Inflammatory macrophage treated with lipopolysaccharide for 4 hours (primary cell): ENCODE results near the gene WDFY3.
"Not testable (repeated sequence)": the region's sequence is repeated elsewhere in the genome, so short reads cannot be mapped to it uniquely, and the experiment has no call there.

Experiments
- DNase-seq: peaks from one replicate; pipeline ENCODE4 v3.0.0-alpha.2; 2020

WDFY3 gene

DNA sequence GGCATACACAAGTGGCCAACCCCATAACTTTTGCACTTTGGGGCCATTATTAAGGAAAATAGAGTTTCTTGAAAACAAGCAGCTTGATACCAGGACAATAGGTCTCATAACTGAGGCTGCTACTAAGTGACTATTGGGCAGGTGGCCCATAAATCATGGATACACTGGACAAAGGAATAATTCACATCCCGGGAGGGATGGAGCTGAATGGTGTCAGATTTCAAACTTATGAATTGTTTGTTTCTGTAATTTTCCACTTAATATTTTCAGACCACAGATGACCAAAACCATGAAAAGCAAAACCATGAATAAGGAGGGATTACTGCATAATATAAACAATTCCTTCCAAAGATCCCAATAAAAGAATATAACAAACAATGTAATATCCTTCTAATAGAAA, 114.4 kb downstream of the WDFY3 start:
- no peak for DNase-seq

DNA sequence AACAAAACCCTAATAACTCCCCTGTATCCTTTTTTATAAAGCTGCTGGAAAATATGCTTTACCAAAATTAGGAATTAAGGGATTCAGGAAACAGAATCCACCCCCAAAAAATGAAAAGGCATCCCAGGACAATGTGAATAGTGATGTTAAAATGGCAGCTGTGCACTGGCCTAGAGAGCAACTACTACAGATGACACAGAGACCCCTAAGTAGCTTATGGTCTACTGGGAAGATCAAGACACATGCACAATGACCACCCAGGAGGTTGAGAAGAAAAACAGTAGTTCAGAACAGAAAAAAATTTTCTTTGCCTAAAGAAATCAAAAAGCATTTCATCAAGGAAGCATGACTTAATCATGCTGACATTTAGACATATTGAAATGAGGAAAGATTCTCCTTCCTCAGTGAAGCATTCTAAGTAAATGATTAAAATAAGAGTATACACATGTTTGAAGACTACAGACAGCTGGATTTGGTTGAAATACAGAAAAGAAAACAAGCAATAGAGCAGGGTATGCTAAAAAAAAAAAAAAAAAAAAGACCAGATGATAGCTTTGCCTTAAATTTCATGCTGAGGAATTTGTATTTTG, 117.3 kb downstream of the WDFY3 start:
- peak; percentile 25 for DNase-seq

DNA sequence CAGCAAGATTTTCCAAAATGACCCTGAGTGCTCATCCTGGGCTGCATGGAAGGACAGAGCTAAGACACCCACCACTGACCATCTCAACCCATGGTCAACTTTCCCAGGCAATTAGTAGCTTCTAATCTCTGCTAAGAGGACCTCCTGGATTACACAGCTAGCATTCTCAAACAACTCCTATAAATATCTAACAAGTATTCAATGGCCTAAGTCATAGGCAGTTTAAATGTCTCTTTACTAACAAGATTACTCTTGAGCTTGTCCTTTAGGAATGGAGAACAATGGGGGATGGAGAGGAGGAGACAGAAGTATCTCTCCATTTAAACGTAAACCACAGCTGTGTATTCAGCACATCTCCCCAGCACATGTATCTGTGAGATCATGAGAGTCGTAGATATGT, 118.1 kb downstream of the WDFY3 start:
- DNase-seq = no peak

DNA sequence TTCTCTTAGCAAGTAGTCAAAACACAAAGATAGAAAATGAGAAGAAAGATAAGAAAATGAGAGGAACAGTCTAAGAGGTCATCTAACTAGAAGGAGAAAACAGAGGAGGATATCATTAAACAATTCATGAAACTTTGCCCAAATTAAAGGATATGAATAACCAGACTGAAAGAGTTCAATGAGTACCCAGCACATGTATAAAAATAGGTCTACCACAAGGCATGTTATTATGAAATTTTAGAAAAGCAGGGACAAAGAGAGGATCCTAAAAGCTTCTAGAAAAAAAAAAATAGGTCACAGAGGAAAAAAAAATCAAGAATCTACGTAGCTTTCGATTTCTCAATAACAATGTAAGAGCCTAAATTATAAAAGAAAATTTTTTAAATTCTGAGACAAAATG, 118.5 kb downstream of the WDFY3 start:
- no peak for DNase-seq

DNA sequence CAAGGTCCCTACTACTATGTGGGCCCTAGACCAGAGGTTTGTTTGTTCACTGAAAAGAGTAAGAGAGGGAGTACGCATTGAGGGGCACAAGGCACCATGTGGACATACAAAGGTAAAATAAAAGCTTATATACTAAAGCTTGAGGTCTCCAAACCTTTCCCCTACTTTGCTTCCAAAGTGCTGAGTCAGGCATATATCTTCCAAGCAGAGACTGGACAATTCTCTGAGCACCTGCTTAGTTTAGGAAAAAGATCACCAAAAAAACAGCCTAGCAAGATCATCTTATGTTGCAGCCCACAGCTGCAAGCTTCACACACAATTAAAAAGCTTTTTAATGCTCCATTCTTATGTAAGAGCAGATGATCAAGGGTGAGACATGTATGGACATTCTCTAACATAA, 119.5 kb downstream of the WDFY3 start:
- DNase-seq = no peak

DNA sequence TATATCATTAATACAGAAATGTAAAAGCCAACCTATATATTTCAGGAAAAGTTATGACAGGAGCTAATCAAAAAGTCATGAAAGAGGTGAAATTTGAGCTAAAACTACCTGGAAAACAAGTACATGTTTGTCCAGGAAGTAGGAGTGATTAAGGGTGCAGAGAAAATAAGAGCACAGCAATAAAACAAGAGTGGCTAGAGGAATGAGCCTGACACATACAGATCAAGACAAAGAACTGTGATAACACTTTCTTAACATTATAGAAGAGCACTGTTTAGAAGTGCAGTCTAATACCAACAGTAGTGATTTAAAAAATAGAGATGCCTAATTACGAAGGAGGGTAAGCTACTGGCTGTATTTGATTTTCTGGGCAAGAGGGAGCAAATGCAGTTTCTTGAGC, 125.1 kb downstream of the WDFY3 start:
- DNase-seq = no peak

DNA sequence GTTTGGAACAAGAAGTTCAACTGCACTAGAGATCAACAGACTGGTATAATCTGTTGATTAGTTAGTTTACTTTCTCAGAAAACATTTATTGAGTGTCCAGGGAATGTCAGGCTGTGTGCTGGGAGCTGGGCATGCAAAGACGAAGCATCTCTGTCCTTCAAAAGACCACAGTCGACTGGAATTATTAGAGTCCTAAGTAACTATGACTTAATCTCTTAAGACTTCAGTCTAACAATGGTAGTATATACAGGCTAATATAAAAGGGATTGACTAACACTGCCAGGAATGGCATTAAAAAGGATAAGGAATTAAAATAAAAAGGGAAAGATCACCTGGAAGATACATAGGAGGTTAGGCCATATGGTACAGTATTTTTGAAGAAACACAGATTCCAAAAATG, 128.7 kb downstream of the WDFY3 start:
- DNase-seq = no peak

DNA sequence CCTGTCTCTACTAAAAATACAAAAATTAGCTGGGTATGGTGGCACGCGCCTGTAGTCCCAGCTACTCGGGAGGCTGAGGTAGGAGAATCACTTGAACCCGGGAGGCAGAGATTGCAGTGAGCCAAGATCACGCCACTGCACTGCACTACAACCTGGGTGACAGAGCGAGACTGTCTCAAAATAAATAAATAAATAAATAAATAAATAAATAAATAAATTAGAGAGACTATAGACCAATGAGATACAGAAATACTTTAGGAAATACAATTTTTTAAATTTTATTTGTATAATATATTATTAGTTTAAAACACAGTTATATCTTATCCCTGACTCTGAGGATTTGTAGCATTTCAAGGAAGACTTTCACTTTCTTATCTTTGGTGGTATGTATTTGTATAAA, 136.9 kb downstream of the WDFY3 start:
- not testable (repeated sequence) for DNase-seq

DNA sequence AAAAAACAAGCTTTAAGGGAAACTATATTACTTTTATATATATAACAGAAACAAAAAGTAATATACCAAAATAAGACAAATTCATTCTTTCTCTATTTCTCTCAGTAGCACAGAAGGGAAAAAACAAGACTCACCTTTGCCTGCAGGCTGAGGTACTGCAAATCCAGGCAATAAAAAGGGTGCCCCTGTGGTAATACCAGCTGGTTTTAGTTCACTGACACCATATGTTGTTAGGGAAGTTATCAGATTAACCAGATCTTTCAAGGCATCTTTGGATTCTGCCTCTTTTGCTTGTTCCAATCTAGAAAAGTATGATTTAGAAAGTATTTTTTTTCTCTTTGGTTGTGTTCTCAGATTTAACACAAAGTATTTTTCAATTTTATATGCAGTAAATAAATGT, 139.8 kb downstream of the WDFY3 start:
- no peak for DNase-seq

DNA sequence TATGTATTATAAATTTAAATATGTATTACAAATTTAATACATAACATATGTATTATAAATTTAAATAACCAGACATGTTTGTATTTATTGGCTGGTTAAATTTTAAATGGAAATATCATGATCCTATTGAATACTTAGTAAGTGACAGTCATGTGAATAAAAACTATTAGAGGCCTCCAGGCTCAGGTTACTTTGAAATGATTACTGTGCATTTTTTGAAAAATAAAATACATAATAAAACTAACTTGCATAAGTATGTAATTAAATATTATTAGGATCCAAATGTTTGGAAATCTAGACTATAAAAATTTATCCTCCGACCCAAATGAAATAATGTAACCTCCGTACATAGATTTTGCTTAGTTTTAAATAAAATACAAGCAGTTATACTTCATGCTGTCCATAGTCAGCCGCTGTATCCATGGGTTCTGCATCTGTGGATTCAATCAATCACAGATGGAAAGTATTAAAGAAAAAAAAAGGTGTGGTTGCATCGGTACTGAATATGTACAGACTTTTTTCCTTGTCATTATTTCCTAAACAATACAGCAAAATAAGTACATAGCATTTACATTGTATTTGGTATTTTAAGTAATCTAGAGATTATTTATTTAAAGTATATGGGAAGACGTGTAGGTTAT, 140.7 kb downstream of the WDFY3 start:
- no peak for DNase-seq

DNA sequence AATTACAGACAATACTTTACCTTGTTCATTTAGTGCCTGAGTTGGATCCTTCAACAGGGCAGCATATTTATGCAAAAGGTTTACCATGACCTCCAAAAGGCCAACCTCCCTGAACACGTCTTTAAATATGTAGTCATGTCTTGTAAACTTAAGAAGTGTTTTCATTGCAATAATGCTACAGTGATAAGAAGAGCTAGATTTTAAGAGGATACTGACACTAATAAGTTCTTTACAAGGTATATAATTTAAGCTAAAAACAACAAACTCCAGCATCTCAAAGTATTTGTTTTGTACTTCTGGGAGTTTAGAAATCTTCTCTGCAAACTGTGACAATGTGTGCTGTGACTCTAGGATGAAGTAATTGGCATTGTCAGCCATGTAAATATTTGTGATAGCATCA, 145.4 kb downstream of the WDFY3 start:
- DNase-seq = no peak

DNA sequence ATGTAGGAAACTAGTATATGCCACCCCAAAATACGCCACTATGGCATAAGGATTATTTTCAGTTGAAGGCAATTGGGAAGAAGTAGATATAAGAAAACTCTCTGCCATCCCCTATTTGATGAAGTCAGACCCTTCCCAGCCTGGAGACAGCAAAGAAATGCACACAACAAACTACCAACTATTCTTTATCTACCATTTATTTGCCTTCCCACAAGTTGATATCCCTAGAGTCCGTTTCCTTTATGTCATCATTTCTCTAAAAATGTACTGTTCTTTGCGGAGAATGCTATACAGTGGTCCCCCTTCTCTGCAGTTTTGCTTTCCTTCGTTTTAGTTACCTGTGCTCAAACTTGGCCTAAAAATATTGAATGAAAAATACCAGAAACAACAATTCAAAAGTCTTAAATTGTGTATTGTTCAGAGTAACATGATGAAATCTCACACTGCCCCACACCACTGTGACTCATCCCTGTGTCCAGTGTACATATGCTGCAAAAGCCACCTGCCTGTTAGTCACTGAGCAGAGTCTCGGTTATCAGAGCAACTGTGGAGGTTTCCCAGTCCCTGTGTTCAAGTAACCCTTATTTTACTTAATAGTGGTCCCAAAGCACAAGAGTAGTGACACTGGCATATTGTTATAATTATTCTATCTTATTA, 152.3 kb downstream of the WDFY3 start:
- DNase-seq = peak; percentile 86

DNA sequence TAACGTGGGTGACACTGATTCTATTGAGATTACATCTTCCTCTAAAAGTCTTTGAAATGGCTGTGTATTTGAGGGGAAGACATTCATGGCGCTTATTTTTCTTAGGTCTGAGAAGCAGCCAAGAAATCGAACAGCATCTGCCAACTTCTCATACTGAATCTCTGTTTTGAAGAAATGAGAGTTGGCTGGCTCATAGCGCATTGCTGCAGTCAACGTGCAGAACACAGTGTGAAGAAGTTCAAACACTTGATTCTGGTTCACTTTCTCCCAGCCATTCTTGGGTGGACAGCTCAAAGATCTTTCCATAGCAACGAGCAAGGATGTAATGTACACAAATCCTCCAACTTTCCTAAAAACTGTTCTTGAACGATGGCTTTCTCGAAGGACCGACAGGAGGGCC, 156.5 kb downstream of the WDFY3 start:
- no peak for DNase-seq

DNA sequence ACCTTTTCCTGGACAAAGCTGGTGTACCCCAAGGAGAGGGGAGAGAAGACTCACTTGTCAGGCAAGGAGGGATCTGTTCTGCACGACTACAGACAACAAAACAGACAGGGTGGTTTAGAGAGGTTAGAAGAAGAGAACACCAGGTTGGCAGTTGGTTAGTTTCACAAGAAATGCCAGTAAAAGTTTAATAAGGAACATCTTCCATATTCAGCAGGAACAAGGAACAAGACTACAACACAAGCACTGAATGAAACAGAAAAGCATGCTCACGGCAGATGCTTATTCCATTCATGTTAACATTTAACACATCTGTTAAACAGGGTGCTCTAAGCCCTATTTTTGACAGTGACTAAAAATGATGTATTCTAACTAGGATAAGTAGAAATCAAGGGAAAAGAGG, 158.2 kb downstream of the WDFY3 start:
- no peak for DNase-seq

DNA sequence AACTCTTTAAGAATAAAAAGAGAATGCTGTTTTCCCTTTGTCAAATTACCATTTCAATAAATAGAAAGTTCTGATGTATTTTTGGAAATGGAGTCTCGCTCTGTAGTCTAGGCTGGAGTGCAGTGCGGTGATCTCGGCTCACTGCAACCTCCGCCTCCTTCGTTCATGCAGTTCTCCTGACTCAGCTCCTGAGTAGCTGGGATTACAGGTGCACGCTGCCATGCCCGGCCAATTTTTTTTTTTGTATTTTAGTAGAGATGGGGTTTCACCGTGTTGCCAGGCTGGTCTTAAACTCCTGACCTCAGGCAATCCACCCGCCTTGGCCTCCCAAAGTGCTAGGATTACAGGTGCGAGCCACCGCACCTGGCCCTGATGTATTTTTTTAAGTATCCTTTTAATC, 159.9 kb downstream of the WDFY3 start:
- not testable (repeated sequence) for DNase-seq

DNA sequence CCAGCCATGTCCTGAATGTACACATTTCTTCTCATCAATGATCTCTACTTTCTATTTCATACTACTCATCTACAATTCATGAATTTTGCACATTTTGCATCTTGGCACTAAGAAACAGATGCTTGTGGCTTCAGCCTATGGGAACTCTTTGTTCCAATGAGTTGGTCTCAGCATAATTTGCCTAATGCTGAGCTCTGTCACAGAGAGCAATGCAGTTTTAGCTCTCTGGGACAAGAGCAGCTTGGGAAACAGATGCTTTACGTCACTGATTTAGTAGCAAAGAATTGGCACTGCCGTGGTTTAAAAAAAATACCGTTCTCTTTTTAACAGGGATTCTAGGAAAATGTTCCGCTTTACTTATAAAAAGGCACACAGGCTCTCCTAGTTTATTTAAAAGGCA, 162.4 kb downstream of the WDFY3 start:
- no peak for DNase-seq

DNA sequence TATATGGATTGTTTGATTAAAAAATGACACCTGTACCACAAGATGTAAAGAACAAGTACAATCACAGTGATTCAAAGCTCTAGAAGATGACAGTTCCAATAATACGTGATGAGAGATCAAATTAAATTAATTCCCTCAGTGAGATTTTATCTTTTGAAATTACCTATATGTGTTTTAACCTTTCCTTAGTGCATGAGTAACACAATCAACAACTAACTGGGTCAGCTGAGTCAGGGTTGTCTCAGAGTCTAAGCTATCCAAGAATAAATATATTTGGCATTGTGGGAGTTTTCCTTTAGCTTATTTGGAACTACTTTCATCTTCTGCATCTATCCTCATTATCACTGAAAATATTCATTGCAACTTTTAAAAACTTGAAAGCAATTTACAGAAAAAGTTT, 162.8 kb downstream of the WDFY3 start:
- DNase-seq = no peak

DNA sequence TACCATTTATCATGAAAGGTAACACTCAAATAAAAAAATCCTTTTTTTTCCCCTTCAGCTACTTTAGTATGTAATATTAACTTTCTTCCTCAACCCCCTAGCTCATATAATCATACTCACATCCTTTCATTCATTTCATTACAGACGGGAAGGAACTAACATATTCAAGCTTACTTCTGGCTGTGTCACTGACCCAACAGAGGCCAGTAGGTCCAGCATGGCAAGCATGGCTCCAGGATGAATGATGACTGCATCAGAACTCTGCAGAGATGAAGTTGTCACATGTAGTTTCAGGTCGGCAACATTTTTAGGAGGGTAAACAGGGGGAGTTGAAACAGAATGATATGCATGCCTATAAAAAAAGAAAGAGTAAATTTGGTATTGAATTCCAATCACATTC, 163.4 kb downstream of the WDFY3 start:
- DNase-seq = no peak

DNA sequence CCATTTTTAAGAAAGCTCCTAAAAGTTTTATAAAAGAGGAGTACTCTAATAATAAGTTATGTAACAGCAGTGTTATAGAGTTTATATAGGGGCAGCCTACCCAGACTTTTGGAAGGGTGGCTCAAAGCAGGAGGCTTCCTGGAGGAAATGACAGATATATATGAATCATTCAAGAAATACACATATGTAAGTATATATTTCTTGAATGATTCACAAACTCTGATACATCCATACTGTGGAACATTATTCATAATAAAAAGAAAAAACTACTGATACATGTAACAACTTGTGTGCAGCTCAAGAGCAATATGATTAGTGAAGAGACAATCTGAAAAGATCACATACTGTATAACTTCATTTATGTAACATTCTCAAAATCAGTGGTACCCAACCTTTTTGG, 166.2 kb downstream of the WDFY3 start:
- no peak for DNase-seq

DNA sequence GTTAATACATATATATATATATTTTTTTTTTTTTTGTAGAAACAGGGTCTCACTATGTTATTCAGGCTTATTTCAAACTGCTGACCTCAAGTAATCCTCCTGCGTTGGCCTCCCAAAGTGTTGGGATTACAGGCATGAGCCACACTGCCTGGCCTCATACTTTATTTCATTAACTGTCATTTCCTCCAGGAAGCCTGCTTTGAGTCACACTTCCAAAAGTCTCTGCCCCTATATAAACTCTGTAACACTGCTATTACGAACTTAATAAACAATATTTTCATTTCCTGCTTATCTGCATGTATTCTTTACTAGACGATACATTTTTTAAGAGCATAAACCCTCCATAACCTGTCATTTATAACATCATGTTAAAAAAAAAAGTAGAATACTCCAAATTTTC, 167.2 kb downstream of the WDFY3 start:
- DNase-seq = no peak

DNA sequence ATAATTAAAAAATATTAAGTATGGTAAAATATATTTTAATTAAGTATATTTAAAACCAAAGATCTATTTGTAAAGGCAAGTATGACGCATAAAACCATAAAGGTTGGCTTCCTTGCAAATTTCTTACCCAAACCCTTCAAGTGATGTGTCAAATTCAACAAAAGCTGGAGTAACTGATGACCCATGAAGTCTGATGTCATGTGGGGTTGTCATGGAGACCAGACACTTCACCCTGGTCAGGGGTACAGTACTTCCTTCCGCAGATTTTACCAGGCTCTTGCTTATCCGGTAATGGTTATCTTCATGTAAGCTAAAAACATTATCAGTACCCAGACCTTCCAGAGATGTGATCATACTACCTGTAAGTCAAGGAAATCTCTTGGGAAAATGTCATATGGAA, 170.1 kb downstream of the WDFY3 start:
- DNase-seq = no peak

DNA sequence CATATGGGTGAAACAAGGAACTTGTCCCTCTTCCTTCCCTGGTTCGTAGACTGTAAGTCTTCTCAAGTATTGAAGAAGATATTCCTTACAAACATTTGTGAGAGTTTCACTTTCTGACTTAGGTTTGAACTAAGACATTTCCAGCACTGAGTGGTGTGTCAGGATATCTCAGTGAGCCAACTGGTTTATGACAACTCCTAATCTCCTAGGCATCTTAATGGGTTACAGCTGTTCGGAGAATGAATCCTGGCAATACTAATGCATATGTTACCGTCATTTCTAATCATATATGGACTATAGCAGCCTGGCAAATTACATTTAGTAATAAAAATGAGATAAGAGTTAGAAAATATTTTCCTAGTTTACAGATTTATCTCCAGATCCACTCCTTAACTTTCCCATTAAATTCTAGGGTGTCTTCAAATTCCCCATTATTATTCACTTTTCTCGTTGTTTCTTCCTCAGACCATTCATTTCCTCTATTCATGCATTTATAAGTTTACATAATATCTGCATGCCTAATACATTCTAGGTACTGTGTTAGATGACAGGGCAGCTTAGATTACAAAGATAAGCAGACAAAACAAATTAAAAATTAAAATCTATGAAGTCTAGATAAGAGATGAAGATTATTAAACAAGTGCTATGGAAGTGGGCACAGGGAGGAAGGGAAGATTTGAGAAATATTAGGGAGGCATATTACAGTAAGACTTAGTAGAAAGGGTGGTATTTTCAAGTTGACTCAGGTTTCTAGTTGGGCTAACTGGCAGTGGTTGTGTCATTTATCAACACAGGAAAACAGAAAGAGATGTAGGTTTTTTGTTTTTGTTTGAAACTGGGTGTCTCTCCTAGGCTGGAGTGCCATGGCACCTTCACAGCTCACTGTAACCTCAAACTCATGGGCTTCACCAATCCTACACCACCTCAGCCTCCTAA, 173.9 kb downstream of the WDFY3 start:
- DNase-seq = no peak

DNA sequence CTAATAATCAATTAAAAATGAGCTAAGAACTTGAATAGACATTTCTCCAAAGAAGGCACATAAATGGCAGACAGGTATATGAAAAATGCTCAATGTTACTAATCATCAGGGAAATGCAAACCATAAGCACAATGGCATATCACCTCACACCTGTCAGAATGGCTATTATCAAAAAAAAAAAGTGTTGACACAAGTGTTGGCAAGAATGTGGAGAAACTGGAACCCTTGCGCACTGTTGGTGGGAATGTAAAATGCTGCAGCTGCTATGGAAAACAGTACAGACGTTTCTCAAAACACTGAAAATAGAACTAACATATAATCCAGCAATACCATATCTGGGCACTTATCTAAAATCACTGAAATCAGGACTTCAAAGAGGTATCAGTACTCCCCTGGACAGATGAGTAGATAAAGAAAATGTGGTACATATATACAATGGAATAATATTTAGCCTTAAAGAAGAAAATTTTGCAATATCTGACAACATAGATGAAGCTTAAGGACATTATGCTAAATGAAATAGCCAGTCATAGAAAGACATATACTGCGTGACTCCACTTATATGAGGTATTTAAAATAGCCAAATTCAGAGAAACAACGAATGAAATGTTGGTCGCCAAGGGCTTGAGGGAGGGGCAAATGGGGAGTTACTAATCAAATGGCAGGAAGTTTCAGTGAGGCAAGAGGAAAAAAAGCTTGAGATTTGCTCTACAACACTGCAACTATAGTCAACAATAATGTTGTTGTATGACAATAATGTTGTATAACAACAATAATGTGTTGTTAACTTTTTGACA, 175.5 kb downstream of the WDFY3 start:
- no peak for DNase-seq
